ENCODE results near the gene TAF3.

GRCh38 chr10:7802606-7803005 is 15.7 kb upstream of the TAF3 start:
- no peak for TF ChIP-seq EZH2 (IDR thresholded peaks at IDR 0.05; ENCODE audit: low read length)
- no peak for TF ChIP-seq CTCF (optimal IDR thresholded peaks at IDR 0.05 in 1 of 3, IDR thresholded peaks at IDR 0.05 in 1 of 3, conservative IDR thresholded peaks at IDR 0.05 in 1 of 3; ENCODE audit: extremely low read depth in 1 of 3, insufficient read depth in 2 of 3, low read length in 3 of 3)

Measured in keratinocyte (primary cell).